Urinary bladder (tissue), 2 donors: ENCODE results near the gene ZSWIM7. TPM values are rescaled to one million over a fixed set of nuclear protein-coding genes. Genes with fewer than 3 reads are reported as not detected.

ENCODE experiments used
- polyA plus RNA-seq: library from polyadenylated mRNA; stranded (reverse); fragments of 200-250 nt; gene quantifications from one replicate; pipeline ENCODE4 v1.2.3, GENCODE V29; 2013
- total RNA-seq: library from RNA; depleted of rRNA; stranded (reverse); fragments of >200 nt; gene quantifications from one replicate; pipeline ENCODE4 v1.2.3, GENCODE V29; 2014
- donor health status: healthy.

The ZSWIM7 gene
- total and polyA plus RNA-seq, 2 donors, result 18.9 to 35.6 TPM

Other genes starting within 250 kb of the ZSWIM7 start
- 5.9 TPM for gene ADORA2B, start 54.6 kb downstream of the ZSWIM7 start, total RNA-seq
- gene ADORA2B, start 54.6 kb downstream of the ZSWIM7 start, polyA plus RNA-seq, result 2.6 TPM
- gene TTC19, start 120 bp upstream of the ZSWIM7 start, total RNA-seq, result 32.7 TPM
- 17.3 TPM for gene TTC19, start 120 bp upstream of the ZSWIM7 start, polyA plus RNA-seq
- 128 TPM for gene NCOR1, start 215.8 kb upstream of the ZSWIM7 start, total RNA-seq
- gene NCOR1, start 215.8 kb upstream of the ZSWIM7 start, polyA plus RNA-seq, result 45.5 TPM
- 33.2 TPM for gene PIGL, start 217.5 kb upstream of the ZSWIM7 start, total RNA-seq
- 16.7 TPM for gene PIGL, start 217.5 kb upstream of the ZSWIM7 start, polyA plus RNA-seq